CD4-positive, alpha-beta T cell treated with Interleukin-2 at 100 ng/mL for 4 hours (primary cell): ENCODE results near the gene THUMPD1.
"Not testable (repeated sequence)": the region's sequence is repeated elsewhere in the genome, so short reads cannot be mapped to it uniquely, and the experiment has no call there.

Experiments
- DNase-seq: peaks from one replicate; pipeline ENCODE4 v3.0.0-alpha.2; 2020; ENCODE audit warnings: low spot score

The THUMPD1 gene, protein sequence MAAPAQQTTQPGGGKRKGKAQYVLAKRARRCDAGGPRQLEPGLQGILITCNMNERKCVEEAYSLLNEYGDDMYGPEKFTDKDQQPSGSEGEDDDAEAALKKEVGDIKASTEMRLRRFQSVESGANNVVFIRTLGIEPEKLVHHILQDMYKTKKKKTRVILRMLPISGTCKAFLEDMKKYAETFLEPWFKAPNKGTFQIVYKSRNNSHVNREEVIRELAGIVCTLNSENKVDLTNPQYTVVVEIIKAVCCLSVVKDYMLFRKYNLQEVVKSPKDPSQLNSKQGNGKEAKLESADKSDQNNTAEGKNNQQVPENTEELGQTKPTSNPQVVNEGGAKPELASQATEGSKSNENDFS

GRCh38 chr16:20741554-20742285 lies at the start of gene THUMPD1:
Gene THUMPD1 (minus strand): TSS chr16:20741818. CDS start chr16:20741739, 79 bp downstream.
- peak; percentile 98 for DNase-seq

- no peak for DNase-seq
These were observed 47.5 kb upstream of the THUMPD1 start for GRCh38 chr16:20789130-20789529.

- DNase-seq = no peak
These were observed 42.6 kb upstream of the THUMPD1 start for GRCh38 chr16:20784204-20784603.

- DNase-seq = no peak
These were observed 40.9 kb upstream of the THUMPD1 start for GRCh38 chr16:20782470-20782869.

DNA sequence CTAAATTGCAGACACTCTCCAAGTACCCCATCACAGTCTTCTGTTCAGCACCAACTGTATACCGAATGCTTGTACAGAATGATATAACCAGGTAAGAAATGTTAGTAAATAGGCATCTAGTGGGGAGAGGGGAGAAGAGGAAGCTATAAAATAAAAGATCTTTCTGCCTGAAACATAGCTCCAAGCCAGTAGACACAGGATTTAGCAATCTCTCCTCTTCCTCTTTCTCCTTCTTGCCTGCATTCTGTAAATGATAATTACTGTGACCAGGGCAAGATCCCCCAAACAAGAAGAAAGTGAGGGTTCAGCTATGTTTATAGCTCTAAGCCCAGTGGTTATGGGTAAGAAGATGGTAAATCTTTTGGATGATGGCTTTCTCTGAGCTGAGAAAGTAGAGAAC lies 40.1 kb upstream of the THUMPD1 start:
- no peak for DNase-seq

DNA sequence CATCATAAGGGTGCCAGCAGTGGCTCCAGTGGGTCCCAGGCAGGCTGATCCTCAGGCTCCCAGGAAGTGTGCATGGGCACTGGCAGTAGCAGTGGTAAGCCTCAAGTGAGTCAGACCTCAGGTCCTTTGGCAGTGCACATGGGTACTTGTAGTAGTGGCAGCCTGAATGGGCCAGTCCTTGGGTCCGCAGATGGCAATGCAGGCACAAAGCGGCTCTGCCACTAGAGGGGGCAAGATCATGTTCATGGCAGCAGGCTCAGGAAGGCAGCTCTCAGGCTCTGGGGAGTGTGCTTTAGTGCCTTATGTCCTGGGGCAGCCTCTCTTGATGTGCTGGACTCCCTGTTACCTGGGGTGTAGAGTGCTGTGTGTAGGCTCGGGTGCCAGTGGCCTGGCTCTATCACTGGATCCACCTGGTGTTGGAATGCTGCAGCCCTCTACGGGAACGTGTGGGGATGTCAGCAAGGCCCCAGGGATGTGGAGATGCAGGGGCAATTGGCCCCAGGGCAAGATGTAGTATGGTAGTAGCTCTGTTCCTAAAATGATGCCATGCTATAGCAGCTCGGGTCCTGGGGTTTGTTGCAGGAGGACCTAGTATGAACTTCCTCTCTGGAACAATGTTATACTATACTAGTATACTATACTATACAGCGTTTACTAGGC lies 33.2 kb upstream of the THUMPD1 start:
- DNase-seq = peak; percentile 51

DNA sequence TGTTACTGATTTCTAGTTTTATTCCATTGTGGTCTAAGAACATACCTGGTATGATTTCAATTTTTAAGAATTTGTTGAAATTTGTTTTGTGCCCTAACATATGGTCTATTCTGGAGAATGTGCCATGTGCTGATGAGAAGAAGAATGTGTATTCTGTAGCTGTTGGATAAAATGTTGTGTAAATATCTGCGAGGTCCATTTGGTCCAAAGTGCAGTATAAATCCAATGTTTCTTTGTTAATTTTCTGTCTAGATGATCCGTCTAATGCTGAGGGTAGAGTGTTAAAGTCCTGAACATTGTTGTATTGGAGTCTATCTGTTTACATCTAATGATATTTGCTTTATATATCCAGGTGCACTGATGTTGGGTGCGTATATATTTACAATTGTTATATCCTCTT lies 32.1 kb upstream of the THUMPD1 start:
- no peak for DNase-seq

GRCh38 chr16:20768818-20769217 lies 27.2 kb upstream of the THUMPD1 start:
- no peak for DNase-seq

DNA sequence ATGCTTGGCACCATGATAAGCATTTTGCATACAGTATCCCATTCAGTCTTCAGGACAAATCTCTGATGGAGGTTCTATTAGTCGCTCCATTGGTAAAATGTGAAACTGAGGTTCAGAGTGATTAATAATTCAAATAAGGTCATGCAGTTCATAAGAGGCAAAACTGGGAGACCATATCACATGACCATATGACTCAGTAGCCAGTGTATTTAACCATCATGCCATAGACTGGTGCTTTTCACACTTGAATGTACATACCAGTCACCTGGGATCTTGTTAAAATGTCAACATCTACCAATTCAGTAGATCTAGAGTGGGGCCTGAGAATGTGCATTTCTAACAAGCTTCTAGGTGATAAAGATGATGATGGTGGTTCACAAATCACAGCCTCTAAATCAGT lies 26.5 kb upstream of the THUMPD1 start:
- DNase-seq = no peak

DNA sequence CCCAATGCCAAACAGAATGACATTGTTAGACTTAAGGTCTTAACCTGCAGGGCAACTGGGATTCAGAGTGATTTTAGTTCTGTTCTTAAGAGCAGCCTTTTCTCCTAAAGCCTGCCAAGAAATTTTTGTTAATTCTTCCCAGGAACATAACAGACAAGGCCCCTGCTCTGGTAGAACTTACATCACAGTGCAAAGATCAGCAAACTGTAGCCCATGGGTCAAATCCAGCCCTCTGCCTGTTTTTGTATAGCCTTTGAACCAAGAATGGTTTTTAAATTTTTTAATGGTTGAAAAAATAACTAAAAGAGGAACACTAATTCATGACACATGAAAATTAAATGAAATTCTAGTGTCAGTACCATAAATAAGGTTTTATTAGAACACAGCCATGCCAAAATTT lies 26.0 kb upstream of the THUMPD1 start:
- DNase-seq = no peak

DNA sequence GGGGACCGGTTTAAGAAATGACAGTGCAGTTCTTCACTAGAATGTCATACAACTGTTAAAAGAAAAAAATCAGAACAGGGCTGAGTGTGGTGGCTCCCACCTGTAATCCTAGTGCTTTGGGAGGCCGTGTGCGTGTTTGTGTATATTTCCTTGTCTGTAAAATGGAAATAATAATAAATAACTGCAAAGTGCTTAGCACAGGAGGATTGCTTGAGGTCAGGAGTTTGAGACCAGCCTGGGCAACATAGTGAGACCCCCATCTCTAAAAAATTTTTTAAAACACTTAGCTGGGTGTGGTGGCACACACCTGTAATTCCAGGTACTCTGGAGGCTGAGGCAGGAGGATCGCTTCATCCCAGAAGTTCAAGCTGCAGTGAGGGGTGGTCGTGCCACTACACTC lies 24.7 kb upstream of the THUMPD1 start:
- DNase-seq = no peak

DNA sequence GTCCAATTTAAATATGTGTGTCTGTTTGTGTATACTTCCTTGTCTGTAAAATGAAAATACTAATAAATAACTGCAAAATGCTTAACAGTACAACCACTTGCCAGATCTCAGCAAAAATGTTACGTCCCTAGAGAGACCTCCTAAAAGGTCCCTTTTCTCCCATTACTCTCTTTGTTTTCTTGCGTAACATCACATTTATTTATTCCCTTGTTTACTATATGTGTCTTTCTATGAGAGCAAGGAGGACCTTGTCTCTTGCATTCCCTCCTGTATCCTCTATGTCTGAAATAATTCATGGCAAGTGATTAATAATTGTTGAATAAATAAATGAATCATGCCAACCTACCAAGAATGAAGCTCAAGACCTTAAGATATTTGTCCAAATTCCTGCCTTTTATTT lies 24.1 kb upstream of the THUMPD1 start:
- no peak for DNase-seq

- DNase-seq = not testable (repeated sequence)
These were observed 22.8 kb upstream of the THUMPD1 start for GRCh38 chr16:20764448-20764847.

- DNase-seq = peak; percentile 85
These were observed 22.0 kb upstream of the THUMPD1 start, which contains the start of gene ACSM3 for GRCh38 chr16:20763461-20764232. Gene ACSM3 (plus strand): TSS chr16:20764014. CDS start chr16:20770035, 6,021 bp downstream.

GRCh38 chr16:20762404-20763123 lies 20.9 kb upstream of the THUMPD1 start:
- no peak for DNase-seq

DNA sequence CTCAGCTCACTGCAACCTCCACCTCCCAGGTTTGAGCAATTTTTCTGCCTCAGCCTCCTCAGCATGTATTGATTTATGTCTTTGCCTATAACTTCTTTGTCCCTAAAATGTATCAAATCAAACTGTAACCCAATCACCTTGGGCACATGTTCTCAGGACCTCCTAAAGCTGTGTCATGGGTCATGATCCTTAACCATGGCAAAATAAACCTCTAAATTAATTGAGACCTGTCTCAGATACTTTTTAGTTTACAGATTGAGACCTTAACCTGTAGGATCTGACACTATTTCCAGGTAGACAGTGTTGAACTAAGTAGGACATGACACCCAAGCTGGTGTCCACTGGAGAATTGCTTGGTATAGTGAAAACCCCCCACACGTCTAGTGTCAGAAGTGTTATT lies 19.6 kb upstream of the THUMPD1 start:
- no peak for DNase-seq

DNA sequence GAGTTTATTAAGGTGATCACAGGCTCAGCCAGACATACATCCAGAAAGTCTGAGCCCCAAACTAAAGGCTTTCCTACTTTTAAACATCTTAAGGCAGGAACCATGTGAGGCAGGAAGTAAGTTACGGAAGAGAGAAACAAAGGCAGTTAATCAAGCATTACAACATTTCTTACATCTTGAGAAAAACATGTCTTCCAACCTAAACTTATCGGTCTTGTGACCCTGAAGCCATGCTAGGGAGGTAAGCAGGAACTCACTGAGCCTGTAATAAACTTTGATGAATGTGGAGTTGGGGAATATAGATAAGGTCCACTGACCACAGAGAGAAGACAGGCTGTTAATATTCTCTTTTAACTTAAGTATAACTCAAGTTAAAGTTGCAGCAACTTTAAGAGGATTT lies 18.7 kb upstream of the THUMPD1 start:
- no peak for DNase-seq

GRCh38 chr16:20755799-20756198 lies 14.2 kb upstream of the THUMPD1 start:
- not testable (repeated sequence) for DNase-seq

DNA sequence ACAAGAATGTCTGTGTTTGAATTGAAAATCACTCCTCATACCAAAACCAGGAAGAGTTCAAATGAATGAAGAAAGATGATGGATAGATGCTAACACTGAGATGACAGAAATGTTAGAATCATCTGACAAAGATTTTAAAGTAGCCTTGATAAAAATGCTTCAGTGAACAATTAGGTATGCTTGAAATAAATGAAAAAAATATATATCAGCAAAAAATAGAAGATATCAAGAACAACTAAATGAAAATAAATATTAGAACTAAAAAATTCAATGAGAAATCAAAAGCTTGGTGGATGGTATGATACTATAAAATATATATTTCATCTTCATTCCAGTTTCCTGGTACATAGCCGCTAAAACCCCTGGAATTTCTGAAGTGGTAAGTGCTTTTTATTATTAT lies 13.6 kb upstream of the THUMPD1 start:
- no peak for DNase-seq

DNA sequence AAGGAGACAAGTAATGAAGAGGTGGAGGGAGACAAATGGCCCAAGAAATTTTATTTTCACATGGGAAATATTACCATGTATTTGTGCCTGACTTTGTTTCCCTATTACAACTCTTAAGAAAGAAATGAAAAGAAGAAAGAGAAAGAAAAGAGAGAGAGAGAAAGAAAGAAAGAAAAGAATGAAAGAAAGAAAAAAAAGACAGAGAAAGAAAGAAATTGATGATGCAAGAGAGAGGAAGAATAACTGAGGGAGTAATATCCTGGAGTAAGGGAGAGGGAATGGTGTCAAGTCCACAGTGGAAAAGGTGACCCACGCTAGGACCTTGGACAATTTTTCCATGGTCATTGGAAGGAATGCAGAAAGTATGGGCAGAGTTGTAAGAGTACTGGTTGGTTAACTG lies 12.1 kb upstream of the THUMPD1 start:
- no peak for DNase-seq

- DNase-seq = no peak
These were observed 8.9 kb upstream of the THUMPD1 start for GRCh38 chr16:20750558-20750957.
